ENCODE measurements around the gene UBE2M.

DNA sequence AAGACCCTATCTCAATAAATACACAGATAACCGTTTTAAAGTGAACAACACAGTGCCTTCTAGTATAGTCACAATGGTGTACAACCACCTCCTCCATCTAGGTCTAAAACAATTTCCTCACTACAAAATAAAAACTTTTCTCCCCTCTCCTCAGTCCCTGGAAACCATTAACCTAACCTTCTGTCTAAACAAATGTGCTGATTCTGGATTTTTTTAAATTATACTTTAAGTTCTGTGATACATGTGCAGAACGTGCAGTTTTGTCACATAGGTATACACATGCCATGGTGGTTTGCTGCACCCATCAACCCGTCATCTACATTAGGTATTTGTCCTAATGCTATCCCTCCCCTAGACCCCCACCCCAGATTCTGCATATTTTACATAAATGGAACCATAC, 29.0 kb downstream of the UBE2M start:
- TF ChIP-seq EZH2 (IDR thresholded peaks at IDR 0.05; ENCODE audit: borderline replicate concordance, low read length) = no peak
- TF ChIP-seq, protein P1, sequence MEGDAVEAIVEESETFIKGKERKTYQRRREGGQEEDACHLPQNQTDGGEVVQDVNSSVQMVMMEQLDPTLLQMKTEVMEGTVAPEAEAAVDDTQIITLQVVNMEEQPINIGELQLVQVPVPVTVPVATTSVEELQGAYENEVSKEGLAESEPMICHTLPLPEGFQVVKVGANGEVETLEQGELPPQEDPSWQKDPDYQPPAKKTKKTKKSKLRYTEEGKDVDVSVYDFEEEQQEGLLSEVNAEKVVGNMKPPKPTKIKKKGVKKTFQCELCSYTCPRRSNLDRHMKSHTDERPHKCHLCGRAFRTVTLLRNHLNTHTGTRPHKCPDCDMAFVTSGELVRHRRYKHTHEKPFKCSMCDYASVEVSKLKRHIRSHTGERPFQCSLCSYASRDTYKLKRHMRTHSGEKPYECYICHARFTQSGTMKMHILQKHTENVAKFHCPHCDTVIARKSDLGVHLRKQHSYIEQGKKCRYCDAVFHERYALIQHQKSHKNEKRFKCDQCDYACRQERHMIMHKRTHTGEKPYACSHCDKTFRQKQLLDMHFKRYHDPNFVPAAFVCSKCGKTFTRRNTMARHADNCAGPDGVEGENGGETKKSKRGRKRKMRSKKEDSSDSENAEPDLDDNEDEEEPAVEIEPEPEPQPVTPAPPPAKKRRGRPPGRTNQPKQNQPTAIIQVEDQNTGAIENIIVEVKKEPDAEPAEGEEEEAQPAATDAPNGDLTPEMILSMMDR (conservative IDR thresholded peaks at IDR 0.05 in 1 of 2, IDR thresholded peaks at IDR 0.05 in 1 of 2; ENCODE audit: extremely low read depth in 1 of 2, insufficient read depth in 1 of 2, low read depth in 1 of 2, low read length in 2 of 2) = no peak
